Lung (tissue), 12 donors: ENCODE data around the gene NTM. TPM values are rescaled to one million over a fixed set of nuclear protein-coding genes. Genes with fewer than 3 reads are reported as not detected.
"Not testable (repeated sequence)": the region's sequence is repeated elsewhere in the genome, so short reads cannot be mapped to it uniquely, and the experiment has no call there.

Experiments used
- ATAC-seq: fragments of 200-7000 bp; cut with Tn5 transposase; one replicate; pipeline ENCODE4 v1.9.1; 2020; ENCODE audit warnings: moderate number of reproducible peaks; ENCODE audit not compliant: insufficient read depth, low FRiP score
- DNase-seq, 3 donors: peaks; one replicate each; pipeline ENCODE4 v3.0.0-alpha.2; 2013 to 2017
- H3K27ac ChIP-seq, 2 donors: one replicate each; pipeline ENCODE4 v1.5.1; 2013; ENCODE audit warnings: mild to moderate bottlenecking in 2 of 2, moderate library complexity in 2 of 2, control low read depth in 1 of 2, inconsistent platforms in 1 of 2, low read depth in 1 of 2, low read length in 1 of 2
- H3K27me3 ChIP-seq, 3 donors: one replicate each; pipeline ENCODE4 v1.5.1; 2013; ENCODE audit warnings: low read length in 2 of 3; ENCODE audit not compliant: control insufficient read depth in 3 of 3, insufficient read depth in 3 of 3
- H3K36me3 ChIP-seq, 4 donors: one replicate each; pipeline ENCODE4 v1.5.1; 2013; ENCODE audit warnings: low read length in 4 of 4, mild to moderate bottlenecking in 1 of 4, moderate library complexity in 1 of 4; ENCODE audit not compliant: control insufficient read depth in 4 of 4, insufficient read depth in 4 of 4
- H3K4me1 ChIP-seq, 5 donors: one replicate each; pipeline ENCODE4 v1.5.1; 2013; ENCODE audit warnings: low read length in 5 of 5, mild to moderate bottlenecking in 2 of 5, moderate library complexity in 1 of 5; ENCODE audit not compliant: control insufficient read depth in 5 of 5, insufficient read depth in 5 of 5
- H3K4me3 ChIP-seq: one replicate; pipeline ENCODE4 v1.5.1; 2013; ENCODE audit warnings: mild to moderate bottlenecking, control low read depth, moderate library complexity
- H3K9ac ChIP-seq, 2 donors: one replicate each; pipeline ENCODE4 v1.5.1; 2013; ENCODE audit warnings: low read length in 2 of 2, control low read depth in 1 of 2; ENCODE audit not compliant: insufficient read depth in 1 of 2
- H3K9me3 ChIP-seq, 4 donors: one replicate each; pipeline ENCODE4 v1.5.1; 2013; ENCODE audit warnings: low read length in 3 of 4, mild to moderate bottlenecking in 1 of 4, moderate library complexity in 1 of 4; ENCODE audit not compliant: control insufficient read depth in 4 of 4, insufficient read depth in 3 of 4
- WGBS, 2 donors: extraction: QIAGEN DNeasy Blood & Tissue Kit; methylation state at CpG; one replicate each; pipeline ENCODE4 v1.1.7; 2013; 5-methylcytosine and 5-hydroxymethylcytosine counted together
- polyA plus RNA-seq, 2 donors: library from polyadenylated mRNA; stranded (reverse); fragments of 200-250 nt; gene quantifications; one replicate each; pipeline ENCODE4 v1.2.1, GENCODE V29; 2013
- total RNA-seq, 2 donors: library from RNA; depleted of rRNA in 1 of 2; stranded (reverse); fragments of >200 nt in 1 of 2; gene quantifications; one replicate each; pipeline ENCODE4 v1.2.1, GENCODE V29; 2014 to 2021
- TF ChIP-seq, protein P1 (sequence below): IDR thresholded peaks from 2 replicates; pipeline ENCODE4 v1.5.1; 2012; ENCODE audit warnings: mild to moderate bottlenecking; ENCODE audit errors: control extremely low read depth, extremely low read depth
- donor health status: control.
- donor health status: control.
- donor health status: Bipolar disorder and iron deficiency.
- donor health status: healthy.
- donor health status: DM: yes; HTN: yes; CAD: no.

Gene NTM
- total and polyA plus RNA-seq, 4 donors, result 0.39 to 30.9 (median 7.2) TPM

DNA sequence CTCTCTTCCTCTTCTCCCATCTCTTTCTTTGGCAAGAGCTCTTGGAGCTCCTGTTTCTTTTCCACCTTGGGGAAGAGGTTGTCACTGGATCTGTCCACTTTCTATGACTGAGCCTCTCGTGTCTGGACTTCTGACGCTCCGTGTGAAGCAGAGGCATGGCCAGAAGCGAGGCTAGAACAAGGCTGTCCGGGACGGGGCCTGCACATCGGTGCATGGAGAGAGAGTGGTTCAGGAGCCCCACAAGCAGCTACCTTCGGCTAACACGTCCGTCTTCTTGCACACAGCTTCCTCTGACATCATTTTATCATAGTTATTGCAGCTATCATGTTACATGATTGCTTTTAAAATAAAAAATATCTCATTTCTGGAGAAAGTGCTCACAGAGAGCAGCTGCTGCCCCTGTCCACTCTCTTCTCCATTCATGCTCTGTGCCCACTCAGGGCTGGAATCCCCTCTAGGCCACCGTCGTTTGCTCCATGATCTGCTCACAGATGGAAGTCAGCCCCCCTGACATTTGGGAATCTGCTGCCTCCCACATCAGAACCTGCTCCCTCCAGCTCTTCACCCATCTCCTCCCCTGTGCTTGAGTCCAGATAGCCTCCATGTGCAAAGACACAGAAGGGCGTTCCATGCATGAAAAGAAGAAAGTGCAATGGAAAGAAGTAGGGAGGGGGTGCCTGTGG is 308.4 kb downstream of the NTM start:
- no peak overlapping the region for H3K27ac ChIP-seq
- no peaks in the 10 kb centered on the region for H3K36me3 ChIP-seq
- H3K4me1 ChIP-seq, result peaks cover 0 to 7% (median 0%) of the 10 kb centered on the region in 5 donors
- H3K27me3 ChIP-seq, result peaks cover 0 to 11% (median 3%) of the 10 kb centered on the region in 3 donors
- WGBS, 2 donors, result 77 to 80% methylated on average over 13 of the region's 13 CpGs
- H3K9me3 ChIP-seq, result peaks cover 0 to 2% (median 0%) of the 10 kb centered on the region in 4 donors
- DNase-seq (no peak), ATAC-seq (no peak)
- no peak overlapping the region for H3K9ac ChIP-seq
- TF ChIP-seq, protein P1, sequence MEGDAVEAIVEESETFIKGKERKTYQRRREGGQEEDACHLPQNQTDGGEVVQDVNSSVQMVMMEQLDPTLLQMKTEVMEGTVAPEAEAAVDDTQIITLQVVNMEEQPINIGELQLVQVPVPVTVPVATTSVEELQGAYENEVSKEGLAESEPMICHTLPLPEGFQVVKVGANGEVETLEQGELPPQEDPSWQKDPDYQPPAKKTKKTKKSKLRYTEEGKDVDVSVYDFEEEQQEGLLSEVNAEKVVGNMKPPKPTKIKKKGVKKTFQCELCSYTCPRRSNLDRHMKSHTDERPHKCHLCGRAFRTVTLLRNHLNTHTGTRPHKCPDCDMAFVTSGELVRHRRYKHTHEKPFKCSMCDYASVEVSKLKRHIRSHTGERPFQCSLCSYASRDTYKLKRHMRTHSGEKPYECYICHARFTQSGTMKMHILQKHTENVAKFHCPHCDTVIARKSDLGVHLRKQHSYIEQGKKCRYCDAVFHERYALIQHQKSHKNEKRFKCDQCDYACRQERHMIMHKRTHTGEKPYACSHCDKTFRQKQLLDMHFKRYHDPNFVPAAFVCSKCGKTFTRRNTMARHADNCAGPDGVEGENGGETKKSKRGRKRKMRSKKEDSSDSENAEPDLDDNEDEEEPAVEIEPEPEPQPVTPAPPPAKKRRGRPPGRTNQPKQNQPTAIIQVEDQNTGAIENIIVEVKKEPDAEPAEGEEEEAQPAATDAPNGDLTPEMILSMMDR, result no peak
- no peak overlapping the region for H3K4me3 ChIP-seq

- H3K27me3 ChIP-seq, result peaks cover 0 to 11% (median 0%) of the 10 kb centered on the region in 3 donors
- H3K36me3 ChIP-seq, ATAC-seq, H3K4me1 ChIP-seq, H3K4me3 ChIP-seq, H3K9ac ChIP-seq, H3K9me3 ChIP-seq, H3K27ac ChIP-seq: not testable (repeated sequence)
- peak in 1 of 3 donors; percentile 6 for DNase-seq
- WGBS, 2 donors, result 64 to 85% methylated on average over 1 of the region's 1 CpG
Observed at GRCh38 chr11:131680448-131680847, 310.0 kb downstream of the NTM start.

DNA sequence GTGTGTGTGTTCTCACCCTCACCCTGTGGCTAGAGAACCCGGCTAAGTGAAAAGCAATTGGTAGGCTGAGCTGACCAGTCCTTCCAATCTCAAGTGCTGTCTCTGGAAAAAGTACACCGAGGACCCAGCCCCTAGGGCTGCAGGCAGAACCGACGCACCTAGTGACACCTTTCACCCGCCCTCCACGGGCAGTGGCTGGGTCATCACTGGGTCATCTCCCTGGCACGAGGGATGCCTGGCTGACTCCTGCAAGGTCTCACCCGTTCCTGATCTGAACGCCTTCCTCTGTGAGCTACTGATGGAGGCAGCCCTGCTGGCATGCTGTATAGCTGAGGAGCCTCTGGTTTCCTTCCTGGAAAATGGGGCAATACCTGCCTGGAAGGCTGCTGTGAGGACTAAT is 311.5 kb downstream of the NTM start:
- DNase-seq (peak in 1 of 3 donors; percentile 4), ATAC-seq (no peak)
- 63 to 71% methylated on average over 9 of the region's 9 CpGs for WGBS, 2 donors
- H3K9ac ChIP-seq, result no peak overlapping the region
- H3K27ac ChIP-seq, result no peak overlapping the region
- TF ChIP-seq, protein P1, result no peak
- no peak overlapping the region for H3K4me3 ChIP-seq
- peaks cover 0 to 8% (median 0%) of the 10 kb centered on the region in 3 donors for H3K27me3 ChIP-seq
- H3K4me1 ChIP-seq, result no peaks in the 10 kb centered on the region
- no peaks in the 10 kb centered on the region for H3K36me3 ChIP-seq
- peaks cover 0 to 2% (median 0%) of the 10 kb centered on the region in 4 donors for H3K9me3 ChIP-seq

DNA sequence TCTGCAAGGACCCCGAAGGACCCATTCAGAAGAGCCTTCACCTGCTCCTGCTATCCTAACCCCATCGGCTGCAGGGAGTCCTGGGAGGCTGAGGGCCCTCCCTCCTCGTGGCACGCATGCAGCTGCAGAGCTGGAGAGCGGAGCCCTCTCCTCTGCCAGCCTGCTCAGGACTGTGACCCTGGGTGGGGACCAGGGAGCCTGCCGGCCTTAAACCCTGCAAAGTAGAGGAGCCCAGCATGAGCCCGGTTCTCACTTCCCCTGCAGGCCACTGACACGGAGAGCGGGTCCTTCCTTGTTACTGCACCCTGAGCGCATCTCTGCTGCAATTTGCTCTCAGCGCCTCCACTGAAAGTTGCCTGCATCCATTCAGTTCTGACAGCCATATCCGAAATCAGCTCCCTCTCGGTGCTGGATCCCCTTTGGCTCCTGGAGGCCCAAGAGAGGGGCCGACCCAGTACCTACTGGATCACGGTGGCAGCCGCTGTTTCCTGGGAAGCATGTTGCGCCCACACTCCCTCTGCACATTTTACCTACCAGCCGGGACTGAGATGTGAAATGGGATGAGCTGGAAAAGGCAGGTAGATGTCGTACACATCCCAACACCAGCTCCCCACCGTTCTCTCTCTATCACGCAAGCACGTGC is 312.1 kb downstream of the NTM start:
- peaks cover 0 to 2% (median 0%) of the 10 kb centered on the region in 4 donors for H3K9me3 ChIP-seq
- DNase-seq, result no peak
- H3K4me3 ChIP-seq, result no peak overlapping the region
- H3K9ac ChIP-seq, result no peak overlapping the region
- H3K4me1 ChIP-seq, result no peaks in the 10 kb centered on the region
- H3K27ac ChIP-seq, result no peak overlapping the region
- no peak for ATAC-seq
- TF ChIP-seq, protein P1, result no peak
- WGBS, 2 donors, result 80% methylated on average over 22 of the region's 22 CpGs
- no peaks in the 10 kb centered on the region for H3K36me3 ChIP-seq
- peaks cover 0 to 8% (median 0%) of the 10 kb centered on the region in 3 donors for H3K27me3 ChIP-seq
